Coronary artery (tissue), 2 donors: ENCODE data around the gene CD300A.
A peak's percentile ranks its signal among the peaks of the same experiment; 100 is the strongest.

Source experiments
- DNase-seq: peaks from one replicate; pipeline ENCODE4 v3.0.0-alpha.2; 2017; ENCODE audit warnings: low spot score
- H3K27ac ChIP-seq, 2 donors: fragments of 200-600 bp; sonication (generic); one replicate each; pipeline ENCODE4 v1.5.1; 2016 to 2019
- H3K4me3 ChIP-seq: fragments of 200-600 bp; sonication (generic); 2 replicates; pipeline ENCODE4 v1.5.1; 2016; ENCODE audit warnings: mild to moderate bottlenecking, moderate library complexity
- CTCF ChIP-seq: fragments of 200-600 bp; sonication (generic); IDR thresholded peaks from one replicate; pipeline ENCODE4 v1.5.1; 2019; ENCODE audit warnings: antibody characterized with exemption

CD300A gene

GRCh38 chr17:74471341-74471740 is 4.9 kb downstream of the CD300A start:
- Histone ChIP-seq H3K4me3 (no peak overlapping the region), H3K27ac (no peak overlapping the region)
- DNase-seq = no peak
- no peak for TF ChIP-seq CTCF

- H3K4me3 ChIP-seq = no peak overlapping the region
- no peak for TF ChIP-seq CTCF
- H3K27ac ChIP-seq = no peak overlapping the region
- DNase-seq = no peak
These were observed 6.5 kb downstream of the CD300A start for GRCh38 chr17:74472890-74473289.

GRCh38 chr17:74473294-74473693 is 6.9 kb downstream of the CD300A start:
- TF ChIP-seq CTCF = no peak
- no peak overlapping the region for H3K4me3 ChIP-seq
- DNase-seq = no peak
- H3K27ac ChIP-seq = no peak overlapping the region

- no peak for TF ChIP-seq CTCF
- no peak overlapping the region for H3K27ac ChIP-seq
- H3K4me3 ChIP-seq = no peak overlapping the region
- no peak for DNase-seq
These were observed 7.8 kb downstream of the CD300A start for GRCh38 chr17:74474043-74474792.

GRCh38 chr17:74475189-74475588 is 8.8 kb downstream of the CD300A start:
- Histone ChIP-seq H3K4me3 (no peak overlapping the region), H3K27ac (no peak overlapping the region)
- no peak for TF ChIP-seq CTCF
- no peak for DNase-seq

- Histone ChIP-seq H3K27ac (peak overlapping the region in 1 of 2 donors; percentile 32), H3K4me3 (no peak overlapping the region)
- TF ChIP-seq CTCF = no peak
- no peak for DNase-seq
These were observed 11.0 kb downstream of the CD300A start for GRCh38 chr17:74477411-74477810.

- DNase-seq = no peak
- H3K4me3 ChIP-seq = no peak overlapping the region
- no peak for TF ChIP-seq CTCF
- peak overlapping the region in 1 of 2 donors; percentile 65 for H3K27ac ChIP-seq
These were observed 12.1 kb downstream of the CD300A start for GRCh38 chr17:74478420-74479100.
